GM12878 (cell line): ENCODE results near the gene NEK2. TPM values are rescaled to one million over a fixed set of nuclear protein-coding genes. Genes with fewer than 3 reads are reported as not detected.

Source experiments
- CREM ChIP-seq: IDR thresholded peaks from 2 replicates; pipeline ENCODE4 v1.6.1; 2014; ENCODE audit warnings: antibody characterized with exemption, low read depth
- CTCF ChIP-seq, 3 experiments: IDR thresholded peaks in 2 of 3; conservative IDR thresholded peaks in 1 of 3; 2 replicates each; pipeline ENCODE4 v1.5.1; 2011; ENCODE audit warnings: low read depth in 3 of 3, low read length in 3 of 3, mild to moderate bottlenecking in 3 of 3, control low read depth in 2 of 3, moderate library complexity in 2 of 3, inconsistent platforms in 1 of 3, mixed read lengths in 1 of 3; ENCODE audit not compliant: control insufficient read depth in 2 of 3, insufficient read depth in 1 of 3; ENCODE audit errors: extremely low read depth in 1 of 3
- CUX1 ChIP-seq: IDR thresholded peaks from 2 replicates; pipeline ENCODE4 v1.6.1; 2012; ENCODE audit warnings: improper control_type of control experiment, low read depth, low read length; ENCODE audit not compliant: insufficient replicate concordance
- DPF2 ChIP-seq: fragments of 450-650 bp; IDR thresholded peaks from 2 replicates; pipeline ENCODE4 v1.6.1; 2017; ENCODE audit warnings: mild to moderate bottlenecking
- EED ChIP-seq: sonication (generic); IDR thresholded peaks from 2 replicates; pipeline ENCODE4 v1.6.1; 2016; ENCODE audit warnings: antibody characterized with exemption, low read depth
- EP300 ChIP-seq, 2 experiments: fragments of 150-350 bp in 1 of 2; IDR thresholded peaks; 2 replicates each; pipeline ENCODE4 v1.6.1; 2011 to 2012; ENCODE audit warnings: low read depth in 2 of 2, low read length in 2 of 2, borderline replicate concordance in 1 of 2, improper control_type of control experiment in 1 of 2, inconsistent platforms in 1 of 2; ENCODE audit not compliant: control insufficient read depth in 1 of 2
- HCFC1 ChIP-seq: fragments of 150-350 bp; IDR thresholded peaks from 2 replicates; pipeline ENCODE4 v1.6.1; 2014; ENCODE audit warnings: low read length
- HDAC2 ChIP-seq: fragments of 200-600 bp; sonication (generic); IDR thresholded peaks from 2 replicates; pipeline ENCODE4 v1.6.1; 2017
- IRF4 ChIP-seq: IDR thresholded peaks from 2 replicates; pipeline ENCODE4 v1.6.1; 2011; ENCODE audit warnings: low read depth, low read length
- NR2C1 ChIP-seq: fragments of 450-650 bp; IDR thresholded peaks from 2 replicates; pipeline ENCODE4 v1.6.1; 2017; ENCODE audit warnings: antibody characterized with exemption, mild to moderate bottlenecking, moderate library complexity
- RB1 ChIP-seq: fragments of 450-650 bp; formaldehyde crosslinking; IDR thresholded peaks from 2 replicates; pipeline ENCODE4 v1.6.1; 2017; ENCODE audit warnings: mild to moderate bottlenecking, borderline replicate concordance
- RBBP5 ChIP-seq: fragments of 200-600 bp; sonication (generic); conservative IDR thresholded peaks from 2 replicates; pipeline ENCODE4 v1.6.1; 2016
- RCOR1 ChIP-seq: conservative IDR thresholded peaks from 2 replicates; pipeline ENCODE4 v1.6.1; 2012; ENCODE audit warnings: low read depth, low read length, improper control_type of control experiment
- RELB ChIP-seq: fragments of 450-650 bp; IDR thresholded peaks from 2 replicates; pipeline ENCODE4 v1.6.1; 2017; ENCODE audit warnings: low read depth, mild to moderate bottlenecking, moderate library complexity
- REST ChIP-seq: IDR thresholded peaks from 2 replicates; pipeline ENCODE4 v1.6.1; 2012; ENCODE audit warnings: mild to moderate bottlenecking, low read depth, low read length
- SMAD1 ChIP-seq: fragments of 450-650 bp; IDR thresholded peaks from 2 replicates; pipeline ENCODE4 v1.6.1; 2018; ENCODE audit warnings: mild to moderate bottlenecking, low read depth; ENCODE audit not compliant: partially characterized antibody
- SMARCA5 ChIP-seq: fragments of 450-650 bp; IDR thresholded peaks from 2 replicates; pipeline ENCODE4 v1.6.1; 2017; ENCODE audit warnings: mild to moderate bottlenecking
- SP1 ChIP-seq: IDR thresholded peaks from one replicate; pipeline ENCODE4 v1.6.1; 2011; ENCODE audit warnings: low read depth, low read length
- SRF ChIP-seq, 2 experiments: IDR thresholded peaks; 2 replicates each; pipeline ENCODE4 v1.6.1; 2011; ENCODE audit warnings: low read depth in 2 of 2, low read length in 2 of 2, mild to moderate bottlenecking in 1 of 2, moderate library complexity in 1 of 2
- ZSCAN29 ChIP-seq: fragments of 450-650 bp; IDR thresholded peaks from 2 replicates; pipeline ENCODE4 v1.6.1; 2017; ENCODE audit warnings: mild to moderate bottlenecking, moderate library complexity
- polyA plus RNA-seq, 11 experiments: library from polyadenylated mRNA; depleted of rRNA in 4 of 11; unstranded in 6 of 11; stranded (reverse) in 5 of 11; fragments of >200 nt; fragmentation: Nextera tagmentation in 4 of 11; fragmentation: Illumina TruSeq in 1 of 11; extraction: Ambion mirVana in 4 of 11; extraction: Trizol in 1 of 11; gene quantifications; 1 replicate in 1 of 11; 2 replicates in 10 of 11; pipeline versions ENCODE4 v1.2.1 to v1.2.3, GENCODE V29; 2011 to 2016; ENCODE audit warnings: inconsistent platforms in 2 of 11, missing spikeins in 2 of 11, low read depth in 1 of 11
- total RNA-seq, 4 experiments: library from RNA; depleted of rRNA in 3 of 4; stranded (reverse); fragments of >200 nt in 3 of 4; fragmentation: Illumina TruSeq in 1 of 4; extraction: Trizol in 1 of 4; gene quantifications; 2 replicates each; pipeline versions ENCODE4 v1.2.1 to v1.2.3, GENCODE V29; 2013 to 2021

The NEK2 gene
- total and polyA plus RNA-seq, 10 of the 15 experiments (the other 5 are each of a cell fraction or from before 2014, with no cell fraction given) = 16.7 to 49.7 (median 36.9) TPM

- TF ChIP-seq SMAD1 (peak; percentile 43), NR2C1 (no peak), IRF4 (0 out of 2 replicates have a peak, but pooled peaks have one; percentile 16), RB1 (peak; percentile 99; the same call in 1 of the 2 replicates), CTCF (IDR thresholded peaks at IDR 0.05 in 2 of 3, conservative IDR thresholded peaks at IDR 0.05 in 1 of 3; ENCODE audit: control insufficient read depth in 2 of 3, extremely low read depth in 1 of 3, insufficient read depth in 1 of 3, low read depth in 3 of 3, low read length in 3 of 3) (no peak), SRF (IDR thresholded peaks at IDR 0.05; ENCODE audit: low read depth in 2 of 2, low read length in 2 of 2) (no peak), EP300 (IDR thresholded peaks at IDR 0.05; ENCODE audit: borderline replicate concordance in 1 of 2, control insufficient read depth in 1 of 2, low read depth in 2 of 2, low read length in 2 of 2) (peak; percentile 69 to 73; a peak in 2 of 4 replicates), RELB (peak; percentile 42; the same call in 1 of the 2 replicates), HCFC1 (no peak), CREM (peak; percentile 63; the same call in 1 of the 2 replicates), HDAC2 (no peak), SMARCA5 (no peak; the same call in 1 of the 2 replicates), ZSCAN29 (no peak), DPF2 (peak; percentile 49), REST (no peak), RBBP5 (no peak), RCOR1 (no peak), EED (peak; percentile 54; the same call in 1 of the 2 replicates), SP1 (peak; percentile 52), CUX1 (peak; percentile 98)
Observed at GRCh38 chr1:211697356-211697755, 21.9 kb upstream of the NEK2 start (continued).
